Epidermal melanocyte (primary cell): ENCODE measurements around the gene IRAK2.

ENCODE experiments used
- DNase-seq: peaks from one replicate; pipeline ENCODE4 v3.0.0; 2011; ENCODE audit warnings: low spot score; ENCODE audit not compliant: insufficient read length

IRAK2 gene

DNA sequence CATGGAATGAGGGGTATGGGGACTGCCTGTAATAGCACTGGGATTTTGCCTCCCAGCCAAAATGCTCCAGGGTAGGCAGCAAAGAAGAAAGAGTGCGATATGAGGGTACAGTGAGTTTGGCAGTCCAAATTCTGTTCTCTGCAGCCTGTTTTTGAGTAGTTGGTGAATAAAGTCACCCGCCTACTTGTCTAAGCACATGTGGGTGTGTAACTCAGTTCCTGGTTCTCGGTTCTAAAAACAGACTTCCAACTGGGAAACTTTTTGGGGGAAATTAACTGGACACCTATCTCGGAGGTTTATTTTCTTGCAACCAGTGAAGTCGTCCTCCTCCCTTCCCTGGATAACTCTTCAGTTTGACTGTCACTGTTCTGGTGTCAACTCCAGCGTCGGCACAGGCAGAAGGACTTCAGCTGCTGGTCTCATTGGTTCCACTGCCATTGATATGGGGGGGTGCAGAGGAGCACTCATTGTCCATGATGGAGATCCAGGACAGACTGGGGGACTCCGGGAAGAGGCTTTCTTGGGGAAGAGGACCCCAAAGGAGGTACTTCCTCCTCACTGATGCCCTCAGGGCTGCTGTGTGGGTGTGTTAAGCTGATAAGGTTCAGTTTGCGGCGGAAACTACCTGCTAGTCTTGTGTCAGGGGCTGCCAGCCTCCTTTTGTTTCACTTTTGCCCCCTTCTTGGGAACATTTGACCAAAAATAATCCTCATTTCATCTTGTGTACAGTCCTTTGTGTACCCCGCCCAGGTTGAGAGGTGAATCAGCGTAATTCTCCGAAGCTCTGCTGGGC, 114.9 kb downstream of the IRAK2 start:
- DNase-seq = no peak

DNA sequence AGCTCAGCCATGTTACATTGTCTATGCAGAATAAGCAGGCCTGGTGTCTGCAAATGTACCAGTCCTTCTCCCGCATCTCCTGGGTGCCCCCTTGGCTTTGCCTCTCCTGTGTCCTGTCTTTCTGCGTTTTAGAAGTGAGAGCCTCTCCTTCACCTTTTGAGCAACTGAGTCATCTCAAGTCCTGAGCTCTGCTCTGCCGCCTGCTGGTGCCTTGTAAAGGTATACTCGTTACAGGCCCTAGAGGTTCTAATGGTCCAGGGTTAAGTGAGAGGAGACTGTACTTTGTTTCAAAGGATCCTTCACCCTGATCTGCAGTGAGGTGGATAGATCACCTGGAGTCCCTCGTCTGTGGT, 115.4 kb downstream of the IRAK2 start:
- no peak for DNase-seq

DNA sequence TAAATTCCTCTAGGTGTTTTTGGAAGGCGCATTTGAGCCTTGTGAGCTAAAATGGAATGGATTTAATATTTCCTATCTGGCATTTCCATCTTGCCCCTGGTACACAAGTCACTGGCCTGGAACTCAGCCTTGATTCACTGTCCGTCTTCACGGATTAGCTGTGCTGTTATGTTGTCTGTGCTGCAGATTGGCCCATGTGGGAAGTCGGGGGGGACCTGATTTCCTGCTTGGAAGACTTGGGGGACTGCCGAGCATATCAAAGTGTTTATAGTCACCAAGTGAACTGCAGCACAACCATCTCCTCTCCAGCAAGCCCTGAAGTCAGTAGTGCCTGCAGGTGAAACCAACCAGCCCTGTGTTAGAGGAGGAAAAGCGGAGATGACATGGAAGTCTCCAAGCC, 115.9 kb downstream of the IRAK2 start:
- DNase-seq = no peak

DNA sequence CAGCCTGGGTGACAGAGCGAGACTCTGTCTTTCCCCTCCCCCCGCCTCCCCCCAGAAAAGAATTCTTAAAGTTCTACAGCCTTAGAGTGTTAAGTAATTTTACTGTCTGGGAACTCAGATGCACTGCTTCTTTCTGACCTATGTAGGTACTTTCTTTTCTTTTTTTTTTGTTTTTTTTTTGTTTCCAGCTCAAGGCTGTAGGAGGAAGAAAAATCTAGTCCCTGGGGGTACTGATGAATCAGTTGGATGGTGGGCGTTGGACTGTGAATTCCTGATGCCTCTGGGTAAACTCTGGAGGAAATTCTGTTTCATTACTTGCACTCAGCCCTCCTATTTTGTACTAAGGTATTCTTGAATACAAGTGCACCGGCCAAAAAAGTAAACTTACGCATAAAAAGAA, 117.2 kb downstream of the IRAK2 start:
- no peak for DNase-seq

DNA sequence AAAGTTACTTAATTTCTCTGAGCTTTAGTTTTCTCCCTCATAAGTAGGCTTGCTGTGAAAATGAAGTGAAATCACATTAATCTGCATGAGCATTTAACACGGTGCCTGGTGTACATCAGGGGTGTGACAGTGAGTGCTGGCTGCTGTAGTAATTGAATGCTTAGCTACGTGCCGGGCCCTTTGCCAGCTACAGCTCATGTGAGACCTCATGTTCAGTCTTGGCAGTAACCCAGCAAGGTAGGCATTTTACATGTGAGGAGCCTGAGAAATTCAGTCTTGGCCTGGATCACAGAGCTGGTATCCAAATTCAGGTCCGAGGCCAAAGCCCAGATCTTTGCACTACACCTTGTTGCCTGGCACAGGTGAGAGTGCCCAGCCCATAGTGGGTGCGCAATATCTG, 118.9 kb downstream of the IRAK2 start:
- DNase-seq = no peak

DNA sequence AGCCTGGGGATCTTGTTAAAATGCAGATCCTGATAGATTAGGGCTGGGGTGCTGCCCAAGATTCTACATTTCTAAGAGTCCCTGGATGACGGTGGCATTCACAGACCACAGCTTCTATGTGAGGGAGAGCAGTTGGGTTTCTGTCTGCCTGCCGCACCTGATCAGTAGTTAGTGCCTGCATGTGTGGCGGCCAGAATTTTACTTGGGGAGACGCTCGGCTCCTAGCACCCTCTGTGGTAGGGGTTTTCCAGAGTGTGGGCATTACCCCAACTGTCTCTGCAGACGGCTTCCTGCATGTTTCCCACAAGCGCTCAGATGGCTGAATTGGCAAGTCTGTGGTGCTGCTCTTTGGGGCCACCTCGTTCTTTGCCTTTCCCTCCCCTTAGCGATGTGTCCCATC, 119.8 kb downstream of the IRAK2 start:
- DNase-seq = no peak

DNA sequence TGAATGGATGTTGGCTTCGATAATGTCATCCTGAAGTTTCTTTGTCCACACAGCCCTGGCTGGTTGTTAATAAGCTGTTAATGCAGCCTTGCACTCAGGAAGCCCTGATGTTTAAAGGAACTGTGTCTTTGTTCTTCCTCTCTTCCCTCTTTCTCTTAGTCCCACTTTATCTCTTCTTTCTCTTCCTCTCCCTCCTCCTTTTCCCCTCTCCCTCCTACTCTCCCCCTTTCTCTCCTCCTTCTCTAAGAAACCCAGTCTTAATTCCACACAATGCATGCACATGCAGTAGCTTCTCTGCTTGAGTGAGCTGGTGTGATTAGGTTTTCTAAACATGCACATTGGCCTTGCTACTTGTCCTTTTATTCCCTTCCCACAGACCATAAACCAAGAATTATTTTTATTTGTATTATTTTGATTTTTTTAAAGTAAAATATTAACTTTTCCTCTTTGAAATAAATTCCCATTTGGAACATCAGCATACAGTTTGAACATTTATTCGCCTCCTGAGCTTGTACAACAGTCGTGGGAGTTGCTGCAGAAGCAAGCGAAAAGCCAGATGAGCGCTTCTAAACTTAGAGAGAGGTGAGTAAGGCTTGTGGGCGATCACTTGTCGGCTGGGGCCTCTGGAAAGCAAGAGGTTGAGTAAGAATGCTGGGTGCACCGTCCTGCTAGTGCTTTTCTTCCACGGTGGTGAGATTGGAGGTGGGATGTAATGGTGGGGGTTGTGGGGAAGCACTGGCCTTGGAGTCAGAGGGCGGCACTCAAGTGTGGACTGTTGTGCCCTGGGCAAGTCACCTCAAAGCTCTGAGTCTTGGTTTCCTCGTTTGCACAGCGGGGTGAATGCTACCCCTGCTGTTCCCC, 120.8 kb downstream of the IRAK2 start:
- DNase-seq = no peak

DNA sequence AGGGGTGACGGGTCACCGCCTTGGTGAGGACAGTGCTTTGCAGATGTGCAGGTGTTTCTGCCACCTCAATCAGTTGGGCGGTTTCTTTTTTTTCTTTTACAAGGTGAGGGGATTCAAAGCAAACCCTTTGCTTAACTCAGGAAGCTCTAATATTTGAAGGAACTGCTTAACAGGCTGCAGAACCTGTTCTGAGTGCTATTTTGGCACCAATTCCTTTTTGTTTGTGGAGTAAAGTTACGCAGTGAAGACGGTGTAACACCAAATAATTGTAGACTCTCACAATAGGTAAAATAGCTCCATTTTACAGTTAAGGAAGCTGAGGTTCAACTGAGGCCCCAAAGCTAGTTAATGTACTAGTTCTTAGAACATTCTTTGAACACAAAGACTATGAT, 121.4 kb downstream of the IRAK2 start:
- no peak for DNase-seq

DNA sequence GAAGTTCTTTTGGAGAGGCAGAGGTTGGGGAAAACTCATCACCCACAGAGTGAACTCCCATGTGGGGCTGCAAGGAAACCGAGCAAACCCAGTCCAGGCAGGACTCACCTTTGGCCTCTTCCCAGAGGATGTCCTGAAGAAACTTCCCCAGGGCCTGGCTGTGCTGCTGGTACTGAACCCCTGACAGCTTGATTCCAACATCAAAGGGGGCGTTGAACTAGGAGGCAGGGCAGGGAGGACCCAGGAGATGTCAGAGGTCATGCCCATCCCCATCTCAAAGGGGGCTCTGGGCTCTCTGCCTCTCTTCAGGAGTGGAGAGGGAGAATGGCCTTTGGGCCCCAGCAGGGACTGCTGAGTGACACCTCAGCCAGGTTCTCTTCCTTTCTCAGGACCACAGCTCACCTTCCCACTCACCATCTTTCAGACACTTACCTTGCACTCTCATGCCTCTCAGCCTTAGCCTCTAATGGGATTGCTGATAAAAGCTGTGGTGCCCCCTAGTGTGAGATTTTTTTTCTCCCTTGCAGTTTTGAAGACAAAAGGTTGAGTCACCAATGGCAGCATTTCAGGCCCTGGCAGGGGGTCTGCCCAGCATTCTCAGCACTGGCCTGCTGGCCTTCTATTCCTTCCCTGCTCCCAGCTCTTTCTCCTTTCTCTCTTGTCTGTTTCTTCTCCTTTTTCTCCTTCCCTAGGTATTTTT, 122.0 kb downstream of the IRAK2 start:
- DNase-seq = peak; percentile 68

DNA sequence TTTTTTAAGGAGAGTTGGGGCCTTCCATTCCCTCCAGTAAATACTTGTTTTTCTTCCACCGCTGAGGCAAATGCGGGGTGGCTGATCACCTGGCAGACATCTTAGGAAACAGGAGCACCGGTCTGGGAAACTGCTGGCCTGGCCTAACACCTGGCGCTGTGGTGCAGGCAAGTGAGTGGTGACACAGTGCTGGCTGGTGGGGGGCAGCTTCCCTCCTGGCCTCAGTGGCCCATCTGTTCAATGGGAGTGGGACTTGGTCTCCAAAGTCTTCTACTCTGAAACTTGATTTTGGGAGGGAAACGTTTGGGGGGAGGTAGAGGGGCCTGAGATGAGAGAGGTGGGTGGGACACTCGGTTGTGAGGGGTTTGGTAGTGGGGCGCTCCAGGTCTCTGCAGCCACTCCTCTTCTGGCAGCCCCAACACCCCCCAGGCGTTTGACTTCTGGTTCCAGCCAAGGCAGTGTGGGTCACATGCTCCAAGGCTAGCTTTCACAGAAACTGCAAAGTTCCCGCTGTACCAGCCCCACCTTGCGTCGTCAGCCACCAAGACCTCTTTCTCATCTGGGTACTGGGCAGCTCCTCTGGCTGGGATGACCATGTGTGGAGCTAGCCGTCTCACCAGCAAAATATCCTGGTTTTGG, 123.3 kb downstream of the IRAK2 start:
- no peak for DNase-seq

DNA sequence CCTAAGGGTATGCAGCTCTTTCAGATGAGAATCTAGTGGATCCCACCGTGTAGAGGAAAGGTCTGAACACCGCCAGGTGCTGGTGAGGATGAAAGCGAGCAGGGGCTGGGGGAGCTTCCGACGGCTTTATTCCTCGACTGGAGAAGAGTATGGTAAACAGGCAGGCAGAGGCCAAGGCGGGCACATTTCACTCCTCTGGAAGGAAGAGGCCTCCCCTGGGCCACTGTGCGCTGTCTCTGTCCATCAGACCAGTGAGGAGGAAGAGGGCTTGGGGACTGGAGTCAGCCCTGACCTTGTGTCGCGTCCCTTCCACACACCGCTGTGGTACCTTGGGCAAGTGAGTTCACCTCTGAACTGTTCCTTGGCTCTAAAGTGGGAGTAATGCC, 123.8 kb downstream of the IRAK2 start:
- no peak for DNase-seq

DNA sequence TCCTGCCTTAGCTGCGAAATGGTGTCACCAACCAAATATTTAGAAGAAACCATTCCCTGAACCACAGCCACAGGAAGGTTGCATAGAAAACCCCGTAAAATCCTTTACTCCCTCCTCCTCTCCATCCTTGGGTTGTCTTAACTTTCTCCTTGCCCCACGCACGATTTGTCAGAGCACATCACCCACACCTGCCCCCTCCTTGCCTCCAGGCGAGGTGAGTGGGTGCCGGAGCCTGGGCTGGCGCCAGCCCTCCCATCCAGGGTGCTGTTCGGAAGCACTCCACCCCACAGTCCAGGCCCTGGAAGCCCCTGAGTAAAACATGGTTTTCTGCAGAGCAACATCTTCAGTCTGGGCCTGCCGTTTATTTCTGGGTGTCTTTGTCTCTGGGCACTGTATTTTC, 124.4 kb downstream of the IRAK2 start:
- DNase-seq = no peak

DNA sequence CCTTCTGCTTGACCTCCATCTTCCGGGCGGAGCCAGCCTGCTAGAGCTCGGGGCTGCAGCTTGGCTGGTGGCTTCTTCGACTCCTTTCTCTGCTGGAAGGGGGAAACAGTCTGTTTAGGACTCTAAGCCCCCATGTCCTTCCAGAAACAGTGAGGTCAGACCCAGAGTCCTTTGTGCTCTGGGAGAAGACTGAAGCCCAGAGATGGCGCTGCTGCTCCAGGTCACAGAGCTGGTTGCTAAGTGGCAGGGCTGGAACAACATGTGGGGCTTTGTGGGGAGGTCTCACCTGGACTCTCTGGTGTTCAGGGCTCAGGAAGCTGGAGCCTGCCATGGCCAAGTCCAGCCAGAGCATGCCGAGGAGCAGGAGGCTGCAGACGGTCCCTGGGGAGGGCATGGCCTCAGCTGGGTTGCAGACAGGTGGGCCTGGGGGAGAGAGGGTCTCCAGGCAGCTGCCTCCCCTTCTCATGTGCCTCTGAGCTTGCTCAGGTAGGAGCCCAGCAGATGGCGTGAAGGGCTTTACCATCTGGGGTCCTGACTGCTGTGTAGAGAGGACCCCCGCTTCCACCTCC, 125.2 kb downstream of the IRAK2 start:
- no peak for DNase-seq

DNA sequence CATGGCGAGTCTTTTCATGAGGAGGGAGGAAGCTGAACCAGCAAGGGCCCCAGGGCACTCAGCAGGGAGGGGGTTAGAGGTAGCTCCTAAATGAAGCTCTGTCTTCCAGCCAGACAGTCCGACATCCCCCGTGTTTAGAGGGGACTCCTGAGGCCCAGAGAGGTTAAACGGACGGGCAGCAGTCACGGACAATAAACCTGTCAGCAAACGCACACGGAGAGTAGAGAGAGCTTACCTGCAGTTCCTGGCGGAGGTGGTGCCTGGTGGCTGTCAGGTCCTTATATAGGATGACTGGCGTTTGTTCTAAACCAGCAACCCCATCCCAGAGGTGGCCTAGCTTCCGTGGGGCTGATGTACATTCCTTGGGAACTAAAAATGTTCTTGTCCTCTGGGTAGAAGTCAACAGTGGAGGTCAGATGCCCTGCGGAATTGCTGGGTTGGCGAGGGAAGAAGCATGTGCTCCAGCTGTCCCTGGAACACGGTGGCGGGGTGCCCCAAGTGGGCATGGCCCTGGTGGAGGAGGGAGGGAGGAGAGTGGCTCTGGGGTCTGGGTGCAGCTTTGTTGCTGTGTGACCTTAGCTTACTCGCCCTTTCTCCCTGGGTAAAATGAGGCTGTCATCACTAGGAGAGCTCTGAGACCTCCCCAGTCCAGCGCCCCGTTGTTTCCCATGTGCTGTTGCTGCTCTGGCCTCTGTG, 125.9 kb downstream of the IRAK2 start:
- no peak for DNase-seq

DNA sequence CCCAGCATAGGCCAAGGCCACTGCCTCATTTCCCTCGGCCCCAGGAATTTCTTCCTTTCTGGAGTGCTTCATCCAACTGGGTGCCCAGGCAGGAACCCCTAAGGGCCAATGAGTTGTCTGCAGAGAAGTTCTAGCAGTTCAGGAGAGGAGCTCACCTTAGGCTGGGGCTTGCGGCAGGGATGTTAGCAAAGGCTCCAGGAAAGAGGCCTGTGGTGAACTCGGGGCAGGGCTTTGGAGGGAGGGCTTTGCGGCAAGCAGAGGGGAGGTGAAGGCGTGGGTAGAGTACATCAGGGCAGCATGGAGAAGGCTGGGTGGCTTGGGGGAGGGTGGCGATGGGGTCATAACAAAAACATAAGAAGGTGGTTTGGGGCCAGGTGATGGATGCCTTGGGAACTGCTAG, 126.9 kb downstream of the IRAK2 start:
- no peak for DNase-seq

DNA sequence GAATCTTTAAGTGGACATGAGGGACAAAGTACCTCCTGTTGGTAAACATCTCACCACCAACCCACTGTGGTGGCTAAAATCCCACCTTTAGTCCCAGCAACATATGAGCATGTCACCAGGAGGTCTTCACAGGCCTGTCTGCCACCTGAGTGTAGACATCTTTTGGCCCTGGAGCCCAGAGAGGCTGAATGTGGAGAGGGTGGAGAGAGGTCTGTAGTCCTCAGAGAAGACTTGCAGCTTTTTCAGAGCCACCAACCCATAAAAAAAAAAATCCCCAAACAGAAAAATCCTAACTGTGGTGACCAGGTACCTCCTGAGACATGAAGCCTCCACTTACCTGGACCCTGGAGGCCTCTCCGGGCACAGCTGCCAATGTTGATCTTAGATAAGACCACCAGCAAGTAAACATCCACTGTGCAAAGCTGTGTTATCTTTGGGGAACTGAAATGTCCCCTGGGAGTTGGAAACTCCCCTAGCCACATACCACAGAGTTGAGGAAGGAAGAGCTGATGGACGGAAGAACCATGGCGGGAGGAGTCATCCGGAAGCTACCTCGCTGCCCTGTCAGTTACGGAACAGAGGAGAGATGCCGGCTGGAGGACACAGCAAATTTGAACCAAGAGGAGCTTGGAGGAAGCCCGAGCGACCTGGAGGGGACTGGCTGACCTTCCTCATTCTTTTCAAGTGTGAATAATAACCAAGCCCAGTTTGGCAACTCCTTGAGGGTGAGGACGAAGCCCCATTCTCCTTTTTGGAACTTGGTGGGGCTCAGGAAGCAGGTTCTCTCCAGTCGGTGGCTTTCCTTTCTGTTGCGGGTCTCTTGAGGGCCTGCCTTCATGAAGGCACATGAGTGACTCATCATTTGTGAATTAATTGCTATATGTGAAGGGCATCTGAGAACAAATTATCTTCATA, 128.0 kb downstream of the IRAK2 start, which contains the start of gene GHRL:
TSS of gene GHRL (minus strand) at position 443 of the 915 bp plus-strand sequence. CDS start 2,767 bp downstream, outside the sequence.
- DNase-seq = no peak
